HG03342 (cell line): ENCODE measurements around the gene CMIP.
A peak's percentile ranks its signal among the peaks of the same experiment; 100 is the strongest.

Experiments used
- ATAC-seq: cut with Tn5 transposase; IDR thresholded peaks from one replicate; pipeline ENCODE4 v1.9.1; 2021; ENCODE audit warnings: mild to moderate bottlenecking, moderate library complexity; ENCODE audit not compliant: unreplicated experiment

Gene CMIP

DNA sequence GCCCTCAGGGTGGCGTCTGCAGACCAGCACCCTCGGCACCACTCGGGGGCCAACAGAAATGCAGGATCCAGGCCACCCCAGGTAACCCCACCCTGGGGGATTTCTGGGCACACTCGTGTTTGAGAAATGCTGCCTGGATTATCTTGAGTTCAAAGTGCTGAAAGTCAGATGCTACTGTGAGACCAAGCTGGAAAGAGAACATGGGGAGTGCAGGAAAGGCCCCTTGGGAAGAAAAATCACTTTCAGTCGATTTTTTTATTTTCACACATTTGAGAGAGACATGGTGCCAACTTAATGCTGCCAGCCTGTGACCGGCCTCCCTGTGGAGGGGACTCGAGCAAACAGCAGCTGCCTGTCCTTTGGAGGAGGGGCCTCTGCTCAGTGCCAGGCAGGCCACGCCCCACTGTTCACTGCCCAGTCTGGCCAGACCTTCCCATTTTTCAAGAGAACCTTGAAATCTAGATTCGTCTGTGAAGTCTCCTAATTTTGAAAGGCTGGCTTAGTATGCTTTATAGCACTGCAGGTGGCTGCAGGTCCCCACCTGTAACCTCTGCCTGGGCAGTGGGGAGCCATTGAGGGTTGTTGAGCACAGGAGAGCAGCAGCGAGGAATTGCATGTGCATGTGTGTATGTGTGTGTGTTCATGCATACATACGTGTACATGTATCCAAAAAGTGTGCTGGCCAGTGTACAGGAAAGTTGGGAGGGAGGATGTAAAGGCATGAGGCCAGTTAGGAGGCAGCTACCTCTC lies 263.8 kb downstream of the CMIP start:
- no peak for ATAC-seq

- ATAC-seq, result no peak
These were observed 264.6 kb downstream of the CMIP start for GRCh38 chr16:81709016-81709900.

DNA sequence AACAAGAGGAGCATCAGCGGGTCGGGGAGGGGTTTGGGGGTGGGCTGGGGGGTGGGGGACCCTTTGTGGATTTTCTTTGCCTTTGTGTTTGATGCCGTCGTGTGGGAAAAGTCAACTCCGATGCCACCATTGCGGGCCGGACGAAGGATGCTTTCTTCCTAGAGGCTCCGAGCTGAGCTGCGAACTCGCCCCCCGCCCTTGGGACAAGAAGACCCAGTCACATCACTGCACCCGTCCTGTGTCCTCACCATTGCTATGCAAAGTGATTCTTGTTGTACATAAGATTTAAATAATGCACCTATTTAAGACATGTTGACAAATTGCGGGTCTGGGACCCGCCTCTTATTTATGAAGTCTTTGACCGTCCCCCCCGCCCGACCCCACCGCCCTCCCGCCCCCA lies 265.4 kb downstream of the CMIP start:
- ATAC-seq, result no peak

- ATAC-seq, result no peak
These were observed 266.0 kb downstream of the CMIP start for GRCh38 chr16:81710596-81710995.

DNA sequence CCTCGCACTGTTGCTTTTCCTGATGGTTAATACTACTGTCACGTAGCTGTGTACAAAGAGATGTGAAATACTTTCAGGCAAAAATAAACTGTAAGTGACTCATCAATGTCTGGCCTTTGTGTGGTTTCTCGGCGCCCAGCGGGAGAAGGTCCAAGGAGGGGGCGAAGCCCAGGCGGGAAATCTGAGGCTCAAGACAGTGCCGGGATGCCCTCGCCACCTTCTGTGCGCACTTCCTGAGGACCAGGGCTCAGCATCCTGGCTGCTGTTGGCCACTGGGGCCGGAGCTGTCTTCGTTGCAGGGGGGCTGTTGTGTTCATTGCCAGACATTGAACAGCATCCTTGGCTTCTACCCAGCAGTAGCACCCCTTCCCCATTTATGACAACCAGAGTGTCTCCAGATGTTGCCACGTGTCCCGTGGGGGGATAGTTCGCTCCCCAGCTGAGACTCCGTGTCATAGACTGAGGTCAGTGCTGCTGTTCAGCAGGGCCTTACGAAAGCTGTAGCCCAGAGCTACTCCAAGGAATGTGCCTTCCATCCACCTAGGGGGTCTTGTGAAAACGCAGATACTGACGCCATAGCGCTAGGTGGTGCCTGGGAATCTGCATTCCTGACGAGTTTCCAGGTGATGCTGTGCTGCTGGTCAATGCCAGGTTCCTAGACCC lies 267.2 kb downstream of the CMIP start:
- no peak for ATAC-seq

- ATAC-seq, result no peak
These were observed 268.1 kb downstream of the CMIP start for GRCh38 chr16:81712681-81713080.

- ATAC-seq, result no peak
These were observed 268.7 kb downstream of the CMIP start for GRCh38 chr16:81713295-81713772.

DNA sequence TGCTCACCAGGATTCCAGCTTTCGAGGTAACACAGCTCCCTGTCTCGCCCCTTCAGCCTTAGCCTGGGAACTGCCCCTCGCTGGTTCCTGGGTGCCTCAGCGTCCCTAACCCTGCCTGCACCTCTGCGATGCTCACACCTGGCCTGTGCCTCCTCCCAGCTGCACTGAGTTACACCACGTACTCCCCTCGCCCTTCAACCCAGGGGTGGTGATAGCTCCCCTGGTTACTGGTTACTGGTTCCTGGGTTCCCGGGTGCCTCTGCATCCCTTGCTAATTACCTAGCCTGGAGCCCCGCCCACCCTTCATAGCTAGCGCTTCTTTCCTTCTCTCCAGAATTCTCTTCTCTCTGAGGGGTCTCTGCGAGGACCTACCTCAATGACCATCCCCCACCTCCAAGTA lies 269.2 kb downstream of the CMIP start:
- no peak for ATAC-seq

GRCh38 chr16:81714583-81714982 lies 270.0 kb downstream of the CMIP start:
- no peak for ATAC-seq

- ATAC-seq, result peak; percentile 50
These were observed 271.0 kb downstream of the CMIP start for GRCh38 chr16:81715358-81716196.

DNA sequence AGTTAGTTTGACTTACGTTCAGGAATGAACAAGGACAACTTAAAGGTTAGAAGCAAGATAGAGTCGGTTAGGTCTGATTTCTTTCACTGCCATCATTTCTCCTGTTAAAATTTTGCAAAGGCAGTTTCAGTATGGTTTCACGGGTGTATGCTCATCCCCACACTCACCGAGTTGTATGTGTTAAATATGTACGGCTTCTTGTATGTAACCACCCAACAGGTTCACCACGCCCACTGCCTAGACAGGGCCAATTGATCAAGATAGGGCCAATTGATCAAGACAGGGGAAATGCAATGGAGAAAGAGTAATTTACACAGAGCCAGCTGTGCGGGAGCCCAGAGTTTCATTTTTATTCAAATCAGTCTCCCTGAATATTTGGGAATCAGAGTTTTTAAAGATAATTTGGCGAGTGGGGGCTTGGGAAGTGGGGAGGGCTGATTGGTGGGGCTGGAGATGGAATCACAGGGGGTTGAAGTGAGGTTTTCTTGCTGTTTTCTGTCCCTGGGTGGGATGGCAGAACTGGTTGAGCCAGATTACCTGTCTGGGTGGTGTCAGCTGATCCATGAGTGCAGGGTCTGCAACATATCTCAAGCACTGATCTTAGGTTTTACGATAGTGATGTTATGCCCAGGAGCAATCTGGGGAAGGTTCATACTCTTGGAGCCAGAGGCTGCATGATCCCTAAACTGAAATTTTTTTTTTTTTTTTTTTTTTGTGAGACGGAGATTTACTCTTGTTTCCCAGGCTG lies 272.0 kb downstream of the CMIP start:
- ATAC-seq, result peak; percentile 68

DNA sequence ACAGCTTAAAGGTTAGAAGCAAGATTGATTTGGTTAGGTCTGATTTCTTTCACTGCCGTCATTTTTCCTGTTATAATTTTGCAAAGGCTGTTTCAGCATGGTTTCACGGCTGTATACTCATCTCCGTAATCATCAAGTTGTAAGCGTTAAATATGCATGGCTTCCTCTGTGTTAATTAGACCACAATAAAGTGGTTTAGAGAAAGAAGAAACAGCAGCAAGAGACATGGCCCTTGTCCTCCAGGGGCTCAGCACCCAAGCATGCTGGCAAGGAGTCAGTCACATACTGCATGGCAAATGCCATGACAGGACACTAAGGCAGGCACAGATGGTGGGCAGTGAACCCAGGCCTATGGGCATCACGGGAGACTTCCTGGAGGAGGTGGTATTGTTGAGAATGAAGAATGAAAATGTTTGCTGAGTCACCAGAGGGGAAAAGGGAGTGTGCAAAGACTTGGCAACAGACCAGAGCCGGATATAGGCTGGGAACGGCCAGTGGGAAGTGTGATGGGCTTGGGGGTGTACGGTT lies 273.1 kb downstream of the CMIP start:
- ATAC-seq, result no peak

DNA sequence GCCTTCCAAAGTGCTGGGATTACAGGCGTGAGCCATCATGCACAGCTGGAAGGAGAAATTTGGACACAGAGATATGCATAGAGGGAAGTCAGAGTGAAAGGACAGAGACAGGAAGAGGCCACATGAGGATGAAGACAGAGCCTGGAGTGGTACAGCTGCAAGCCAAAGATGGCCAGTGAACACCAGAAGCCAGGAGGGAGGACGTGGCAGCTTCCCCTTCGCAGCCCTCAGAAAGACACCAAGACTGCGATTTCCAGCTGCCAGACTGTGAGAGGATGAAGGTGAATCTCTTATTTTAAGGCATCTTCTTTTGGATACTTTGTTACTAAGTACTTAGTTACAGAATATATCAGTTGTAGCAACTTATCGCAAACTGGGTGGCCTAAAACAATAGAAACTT lies 274.0 kb downstream of the CMIP start:
- ATAC-seq, result no peak

GRCh38 chr16:81719993-81720392 lies 275.4 kb downstream of the CMIP start:
- ATAC-seq, result no peak

GRCh38 chr16:81720973-81721906 lies 276.6 kb downstream of the CMIP start:
- no peak for ATAC-seq

GRCh38 chr16:81723098-81723723 lies 278.6 kb downstream of the CMIP start:
- ATAC-seq, result peak; percentile 76

- ATAC-seq, result no peak
These were observed 283.8 kb downstream of the CMIP start for GRCh38 chr16:81728435-81728834.

DNA sequence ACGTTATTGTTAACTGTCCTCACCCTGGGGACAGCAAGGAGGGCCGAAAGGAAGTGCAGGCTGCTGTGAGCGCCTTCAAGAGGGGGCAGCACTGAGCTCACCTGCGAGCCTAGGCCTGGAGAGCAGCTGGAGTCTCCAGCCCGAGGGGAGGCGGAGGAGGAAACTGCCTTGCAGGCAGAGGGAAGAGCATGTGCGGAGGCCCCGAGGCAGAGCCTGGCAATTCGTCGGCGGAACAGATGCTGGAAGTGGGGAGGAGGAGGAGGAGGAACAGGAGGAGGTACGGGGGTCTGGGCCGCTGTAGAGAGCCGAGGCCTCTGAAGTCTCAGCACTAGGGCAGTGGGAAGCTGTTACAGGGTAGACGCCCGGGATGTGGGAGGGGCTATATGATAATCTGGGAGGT lies 284.8 kb downstream of the CMIP start:
- no peak for ATAC-seq
